GM23338 (cell line): Measurements from ENCODE around the gene NFS1. TPM values are rescaled to one million over a fixed set of nuclear protein-coding genes. Genes with fewer than 3 reads are reported as not detected.

Source experiments
- ATAC-seq: fragments of 200-7000 bp; cut with Tn5 transposase; 3 replicates; pipeline ENCODE4 v1.9.1; 2020
- DNase-seq: peaks from one replicate; pipeline ENCODE4 v3.0.0-alpha.2; 2015; ENCODE audit warnings: low spot score
- H2AFZ ChIP-seq: fragments of 200-600 bp; sonication (generic); 2 replicates; pipeline ENCODE4 v1.8.0; 2016; ENCODE audit warnings: antibody characterized with exemption, mild to moderate bottlenecking, moderate library complexity
- H3F3A ChIP-seq: fragments of 200-600 bp; sonication (generic); replicated peaks from 2 replicates; pipeline ENCODE4 v1.8.0; 2017; ENCODE audit warnings: antibody characterized with exemption, mixed run types, low read depth
- H3K27ac ChIP-seq: fragments of 200-600 bp; sonication (generic); 2 replicates; pipeline ENCODE4 v1.6.1; 2016; ENCODE audit warnings: low read depth
- H3K27me3 ChIP-seq: fragments of 200-600 bp; sonication (generic); 2 replicates; pipeline ENCODE4 v1.8.0; 2016; ENCODE audit warnings: mild to moderate bottlenecking, mixed run types, moderate library complexity; ENCODE audit not compliant: insufficient read depth
- H3K36me3 ChIP-seq: fragments of 200-600 bp; sonication (generic); 2 replicates; pipeline ENCODE4 v1.8.0; 2016; ENCODE audit warnings: mild to moderate bottlenecking; ENCODE audit not compliant: insufficient read depth
- H3K4me1 ChIP-seq: fragments of 200-600 bp; sonication (generic); 2 replicates; pipeline ENCODE4 v1.8.0; 2016; ENCODE audit warnings: mild to moderate bottlenecking, moderate library complexity; ENCODE audit not compliant: insufficient read depth
- H3K4me2 ChIP-seq: fragments of 200-600 bp; sonication (generic); 2 replicates; pipeline ENCODE4 v1.7.1; 2017; ENCODE audit warnings: mixed run types
- H3K4me3 ChIP-seq: fragments of 200-600 bp; sonication (generic); 2 replicates; pipeline ENCODE4 v1.6.1; 2016; ENCODE audit warnings: mixed run types
- H3K79me2 ChIP-seq: fragments of 200-600 bp; sonication (generic); replicated peaks from 2 replicates; pipeline ENCODE4 v1.8.0; 2017; ENCODE audit warnings: mild to moderate bottlenecking; ENCODE audit not compliant: insufficient read depth
- H3K9me2 ChIP-seq: fragments of 200-600 bp; sonication (generic); 2 replicates; pipeline ENCODE4 v1.8.0; 2017; ENCODE audit not compliant: insufficient read depth
- H4K20me1 ChIP-seq: fragments of 200-600 bp; sonication (generic); replicated peaks from 2 replicates; pipeline ENCODE4 v1.8.0; 2017; ENCODE audit warnings: mild to moderate bottlenecking; ENCODE audit not compliant: insufficient read depth
- H3K27ac Mint-ChIP-seq: 2 replicates; pipeline ENCODE4 v1.8.0; 2020; ENCODE audit warnings: inconsistent platforms, mild to moderate bottlenecking, moderate library complexity, mixed read lengths
- H3K27me3 Mint-ChIP-seq: 3 replicates; pipeline ENCODE4 v1.8.0; 2022; ENCODE audit warnings: low read depth, mild to moderate bottlenecking, moderate library complexity, mixed read lengths, inconsistent platforms; ENCODE audit not compliant: insufficient read depth, poor library complexity
- H3K36me3 Mint-ChIP-seq: 3 replicates; pipeline ENCODE4 v1.8.0; 2021; ENCODE audit warnings: low read depth, mild to moderate bottlenecking, inconsistent platforms, moderate library complexity, mixed read lengths
- H3K4me1 Mint-ChIP-seq: 3 replicates; pipeline ENCODE4 v1.8.0; 2020; ENCODE audit warnings: mild to moderate bottlenecking, inconsistent platforms, mixed read lengths
- H3K4me3 Mint-ChIP-seq: 3 replicates; pipeline ENCODE4 v1.8.0; 2021; ENCODE audit warnings: moderate library complexity, mild to moderate bottlenecking, inconsistent platforms, mixed read lengths
- H3K9me3 Mint-ChIP-seq: 3 replicates; pipeline ENCODE4 v1.8.0; 2020; ENCODE audit warnings: moderate library complexity, mild to moderate bottlenecking, inconsistent platforms, mixed read lengths
- CREB1 ChIP-seq: fragments of 250-450 bp; sonication (Bioruptor Pico); IDR thresholded peaks from 2 replicates; pipeline ENCODE4 v1.5.0; 2020; ENCODE audit warnings: low read depth, mild to moderate bottlenecking, moderate library complexity
- EZH2phosphoT487 ChIP-seq: fragments of 200-600 bp; sonication (generic); IDR thresholded peaks from one replicate; pipeline ENCODE4 v1.8.1; 2018; ENCODE audit warnings: antibody characterized with exemption; ENCODE audit not compliant: unreplicated experiment
- NANOG ChIP-seq: IDR thresholded peaks from 2 replicates; pipeline ENCODE4 v1.6.1; 2016; ENCODE audit warnings: antibody characterized with exemption, borderline replicate concordance
- STAT1 ChIP-seq: IDR thresholded peaks from one replicate; pipeline ENCODE4 v1.6.1; 2016; ENCODE audit warnings: antibody characterized with exemption; ENCODE audit not compliant: unreplicated experiment
- ZNF331 ChIP-seq: fragments of 250-450 bp; sonication (Bioruptor Pico); IDR thresholded peaks from 2 replicates; pipeline ENCODE4 v1.5.0; 2020; ENCODE audit warnings: low read depth, mild to moderate bottlenecking, moderate library complexity
- polyA plus RNA-seq: library from polyadenylated mRNA; unstranded; fragments of >200 nt; fragmentation: Nextera tagmentation; extraction: Ambion mirVana; gene quantifications from 2 replicates; pipeline ENCODE4 v1.2.1, GENCODE V29; 2016
- total RNA-seq: library from RNA; depleted of rRNA; stranded (reverse); fragments of >200 nt; shearing (Covaris generic); gene quantifications from 2 replicates; pipeline ENCODE4 v1.2.3, GENCODE V29; 2014
- TF ChIP-seq, protein P1 (sequence below): IDR thresholded peaks from 2 replicates; pipeline ENCODE4 v1.6.1; 2016; ENCODE audit warnings: antibody characterized with exemption
- TF ChIP-seq, protein P2 (sequence below): IDR thresholded peaks from one replicate; pipeline ENCODE4 v1.6.1; 2018; ENCODE audit warnings: antibody characterized with exemption; ENCODE audit not compliant: unreplicated experiment
- TF ChIP-seq, protein P3 (sequence below), 2 experiments: fragments of 200-600 bp in 1 of 2; sonication (generic) in 1 of 2; conservative IDR thresholded peaks; 2 replicates each; pipeline versions ENCODE4 v1.5.1 to v1.6.1; 2016 to 2017; ENCODE audit warnings: antibody characterized with exemption in 2 of 2, low read depth in 2 of 2, mild to moderate bottlenecking in 2 of 2, moderate library complexity in 1 of 2

Gene NFS1
- total and polyA plus RNA-seq, 2 experiments from 2014 or later = 22.8 to 35.7 TPM

DNA sequence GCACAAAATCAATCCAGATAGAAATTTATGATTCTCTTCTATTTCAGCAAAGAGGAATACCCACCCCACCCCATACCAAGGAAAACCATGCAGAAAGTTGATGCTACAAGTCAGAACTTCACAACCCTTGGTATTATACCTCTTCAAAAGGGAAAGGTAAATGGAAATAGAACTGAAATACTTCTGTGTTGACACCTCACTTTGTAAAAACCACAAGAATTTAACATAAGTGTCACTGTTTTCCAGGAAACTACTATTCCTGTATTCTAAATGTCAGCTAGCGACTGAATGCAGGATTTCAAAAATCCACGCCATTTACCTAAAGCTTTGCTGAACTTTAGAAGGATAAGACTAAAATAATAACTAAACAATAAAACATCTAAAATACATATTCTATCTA, 38.1 kb downstream of the NFS1 start:
- Histone ChIP-seq H4K20me1 (peaks cover 72% of the 10 kb centered on the region), H3K4me2 (peak overlapping the region; percentile 94), H2AFZ (no peak overlapping the region), H3K79me2 (peaks cover 87% of the 10 kb centered on the region), H3K36me3 (no peaks in the 10 kb centered on the region), H3K27ac (no peak overlapping the region), H3K4me3 (peak overlapping the region; percentile 95), H3K9me2 (no peaks in the 10 kb centered on the region), H3F3A (no peaks in the 10 kb centered on the region), H3K4me1 (peaks cover 48% of the 10 kb centered on the region), H3K27me3 (no peaks in the 10 kb centered on the region)
- H3K4me3 Mint-ChIP-seq = peak overlapping the region; percentile 98; the same call in 2 of the 3 replicates
- TF ChIP-seq, protein P1, sequence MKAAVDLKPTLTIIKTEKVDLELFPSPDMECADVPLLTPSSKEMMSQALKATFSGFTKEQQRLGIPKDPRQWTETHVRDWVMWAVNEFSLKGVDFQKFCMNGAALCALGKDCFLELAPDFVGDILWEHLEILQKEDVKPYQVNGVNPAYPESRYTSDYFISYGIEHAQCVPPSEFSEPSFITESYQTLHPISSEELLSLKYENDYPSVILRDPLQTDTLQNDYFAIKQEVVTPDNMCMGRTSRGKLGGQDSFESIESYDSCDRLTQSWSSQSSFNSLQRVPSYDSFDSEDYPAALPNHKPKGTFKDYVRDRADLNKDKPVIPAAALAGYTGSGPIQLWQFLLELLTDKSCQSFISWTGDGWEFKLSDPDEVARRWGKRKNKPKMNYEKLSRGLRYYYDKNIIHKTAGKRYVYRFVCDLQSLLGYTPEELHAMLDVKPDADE = no peak
- TF ChIP-seq, protein P2, sequence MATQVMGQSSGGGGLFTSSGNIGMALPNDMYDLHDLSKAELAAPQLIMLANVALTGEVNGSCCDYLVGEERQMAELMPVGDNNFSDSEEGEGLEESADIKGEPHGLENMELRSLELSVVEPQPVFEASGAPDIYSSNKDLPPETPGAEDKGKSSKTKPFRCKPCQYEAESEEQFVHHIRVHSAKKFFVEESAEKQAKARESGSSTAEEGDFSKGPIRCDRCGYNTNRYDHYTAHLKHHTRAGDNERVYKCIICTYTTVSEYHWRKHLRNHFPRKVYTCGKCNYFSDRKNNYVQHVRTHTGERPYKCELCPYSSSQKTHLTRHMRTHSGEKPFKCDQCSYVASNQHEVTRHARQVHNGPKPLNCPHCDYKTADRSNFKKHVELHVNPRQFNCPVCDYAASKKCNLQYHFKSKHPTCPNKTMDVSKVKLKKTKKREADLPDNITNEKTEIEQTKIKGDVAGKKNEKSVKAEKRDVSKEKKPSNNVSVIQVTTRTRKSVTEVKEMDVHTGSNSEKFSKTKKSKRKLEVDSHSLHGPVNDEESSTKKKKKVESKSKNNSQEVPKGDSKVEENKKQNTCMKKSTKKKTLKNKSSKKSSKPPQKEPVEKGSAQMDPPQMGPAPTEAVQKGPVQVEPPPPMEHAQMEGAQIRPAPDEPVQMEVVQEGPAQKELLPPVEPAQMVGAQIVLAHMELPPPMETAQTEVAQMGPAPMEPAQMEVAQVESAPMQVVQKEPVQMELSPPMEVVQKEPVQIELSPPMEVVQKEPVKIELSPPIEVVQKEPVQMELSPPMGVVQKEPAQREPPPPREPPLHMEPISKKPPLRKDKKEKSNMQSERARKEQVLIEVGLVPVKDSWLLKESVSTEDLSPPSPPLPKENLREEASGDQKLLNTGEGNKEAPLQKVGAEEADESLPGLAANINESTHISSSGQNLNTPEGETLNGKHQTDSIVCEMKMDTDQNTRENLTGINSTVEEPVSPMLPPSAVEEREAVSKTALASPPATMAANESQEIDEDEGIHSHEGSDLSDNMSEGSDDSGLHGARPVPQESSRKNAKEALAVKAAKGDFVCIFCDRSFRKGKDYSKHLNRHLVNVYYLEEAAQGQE = no peak
- TF ChIP-seq EZH2phosphoT487 = no peak
- peaks cover 41% of the 10 kb centered on the region; the same call in 2 of the 3 replicates for H3K4me1 Mint-ChIP-seq
- no peak overlapping the region for H3K27ac Mint-ChIP-seq
- H3K27me3 Mint-ChIP-seq = peaks cover 9% of the 10 kb centered on the region
- no peaks in the 10 kb centered on the region for H3K9me3 Mint-ChIP-seq
- H3K36me3 Mint-ChIP-seq = peaks cover 11% of the 10 kb centered on the region; the same call in 2 of the 3 replicates
- no peak for ATAC-seq
- no peak for DNase-seq

DNA sequence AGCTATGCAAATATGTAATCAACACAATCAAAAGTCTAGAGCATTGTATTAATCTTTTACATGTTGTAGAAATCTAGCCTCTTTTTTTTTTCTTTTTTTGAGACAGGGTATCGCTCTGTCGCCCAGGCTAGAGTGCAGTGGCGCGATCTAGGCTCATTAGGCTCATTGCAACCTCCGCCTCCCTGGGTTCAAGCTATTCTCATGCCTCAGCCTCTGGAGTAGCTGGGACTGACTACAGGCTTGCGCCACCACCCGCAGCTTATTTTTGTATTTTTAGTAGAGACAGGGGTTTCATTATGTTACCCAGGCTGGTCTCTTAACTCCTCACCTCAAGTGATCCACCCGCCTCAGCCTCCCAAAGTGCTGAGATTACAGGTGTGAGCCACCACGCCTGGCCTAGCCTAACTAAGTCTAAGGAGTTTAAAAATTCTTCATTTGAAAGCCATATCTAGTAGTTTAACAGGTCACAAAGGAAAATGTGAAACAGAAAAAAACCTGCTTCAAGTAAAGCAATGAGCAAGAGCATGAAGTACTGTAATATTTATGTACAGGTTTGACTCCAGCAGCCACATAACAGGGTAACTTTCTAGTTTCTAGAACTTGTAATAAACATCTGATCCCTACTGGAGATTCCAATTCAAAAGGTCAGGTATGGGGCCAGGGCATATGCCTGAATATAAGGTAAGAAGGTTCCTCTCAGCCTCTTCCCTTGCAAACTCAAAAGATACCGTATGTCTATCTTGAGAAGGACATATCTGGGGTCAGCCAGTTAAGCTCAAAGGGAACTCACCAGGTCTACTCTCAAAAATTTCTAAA, 38.8 kb downstream of the NFS1 start:
- peaks cover 41% of the 10 kb centered on the region; the same call in 2 of the 3 replicates for H3K4me1 Mint-ChIP-seq
- no peaks in the 10 kb centered on the region for H3K9me3 Mint-ChIP-seq
- no peak overlapping the region for H3K27ac Mint-ChIP-seq
- no peak for ATAC-seq
- DNase-seq = no peak
- Histone ChIP-seq H2AFZ (no peak overlapping the region), H3F3A (no peaks in the 10 kb centered on the region), H3K79me2 (peaks cover 94% of the 10 kb centered on the region), H3K9me2 (no peaks in the 10 kb centered on the region), H3K27me3 (no peaks in the 10 kb centered on the region), H3K27ac (peak overlapping the region; percentile 64; the same call in 1 of the 2 replicates), H3K36me3 (no peaks in the 10 kb centered on the region), H3K4me3 (peak overlapping the region; percentile 95; the same call in 1 of the 2 replicates), H4K20me1 (peaks cover 80% of the 10 kb centered on the region), H3K4me1 (peaks cover 48% of the 10 kb centered on the region), H3K4me2 (peak overlapping the region; percentile 94)
- peak overlapping the region; percentile 12; the same call in 1 of the 3 replicates for H3K4me3 Mint-ChIP-seq
- H3K27me3 Mint-ChIP-seq = peaks cover 9% of the 10 kb centered on the region
- H3K36me3 Mint-ChIP-seq = peaks cover 11% of the 10 kb centered on the region; the same call in 2 of the 3 replicates
- TF ChIP-seq CREB1 (CRISPR knock-in tag) (no peak), ZNF331 (CRISPR knock-in tag) (no peak), NANOG (no peak), STAT1 (no peak)
- TF ChIP-seq, protein P3, sequence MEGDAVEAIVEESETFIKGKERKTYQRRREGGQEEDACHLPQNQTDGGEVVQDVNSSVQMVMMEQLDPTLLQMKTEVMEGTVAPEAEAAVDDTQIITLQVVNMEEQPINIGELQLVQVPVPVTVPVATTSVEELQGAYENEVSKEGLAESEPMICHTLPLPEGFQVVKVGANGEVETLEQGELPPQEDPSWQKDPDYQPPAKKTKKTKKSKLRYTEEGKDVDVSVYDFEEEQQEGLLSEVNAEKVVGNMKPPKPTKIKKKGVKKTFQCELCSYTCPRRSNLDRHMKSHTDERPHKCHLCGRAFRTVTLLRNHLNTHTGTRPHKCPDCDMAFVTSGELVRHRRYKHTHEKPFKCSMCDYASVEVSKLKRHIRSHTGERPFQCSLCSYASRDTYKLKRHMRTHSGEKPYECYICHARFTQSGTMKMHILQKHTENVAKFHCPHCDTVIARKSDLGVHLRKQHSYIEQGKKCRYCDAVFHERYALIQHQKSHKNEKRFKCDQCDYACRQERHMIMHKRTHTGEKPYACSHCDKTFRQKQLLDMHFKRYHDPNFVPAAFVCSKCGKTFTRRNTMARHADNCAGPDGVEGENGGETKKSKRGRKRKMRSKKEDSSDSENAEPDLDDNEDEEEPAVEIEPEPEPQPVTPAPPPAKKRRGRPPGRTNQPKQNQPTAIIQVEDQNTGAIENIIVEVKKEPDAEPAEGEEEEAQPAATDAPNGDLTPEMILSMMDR (conservative IDR thresholded peaks at IDR 0.05; ENCODE audit: low read depth in 2 of 2) = no peak
- TF ChIP-seq, protein P2 = no peak
